Activated CD4-positive, alpha-beta T cell treated with anti-CD3 and anti-CD28 coated beads, Interleukin-2, amount 10 ng/mL, durations not matched to agents 24 days and 14 days (primary cell): Measurements from ENCODE around the gene MRGPRD. TPM values are rescaled to one million over a fixed set of nuclear protein-coding genes. Genes with fewer than 3 reads are reported as not detected.
"Not testable (repeated sequence)": the region's sequence is repeated elsewhere in the genome, so short reads cannot be mapped to it uniquely, and the experiment has no call there.

Source experiments
- DNase-seq: peaks from one replicate; pipeline ENCODE4 v3.0.0; 2022
- H3K27ac Mint-ChIP-seq: one replicate; pipeline ENCODE4 v1.8.0; 2022; ENCODE audit warnings: mild to moderate bottlenecking, mixed read lengths
- H3K27me3 Mint-ChIP-seq: one replicate; pipeline ENCODE4 v1.8.0; 2022; ENCODE audit warnings: mixed read lengths
- H3K36me3 Mint-ChIP-seq: one replicate; pipeline ENCODE4 v1.8.0; 2022; ENCODE audit warnings: low read depth, mild to moderate bottlenecking, mixed read lengths
- H3K4me1 Mint-ChIP-seq: one replicate; pipeline ENCODE4 v1.8.0; 2021; ENCODE audit warnings: mixed read lengths
- H3K4me3 Mint-ChIP-seq: one replicate; pipeline ENCODE4 v1.8.0; 2022; ENCODE audit warnings: mild to moderate bottlenecking, moderate library complexity, mixed read lengths
- H3K9me3 Mint-ChIP-seq: one replicate; pipeline ENCODE4 v1.8.0; 2021; ENCODE audit warnings: mixed read lengths
- intact Hi-C: fragments of 100-400 bp; cut with micrococcal nuclease; formaldehyde crosslinking; loops from one replicate; pipeline ENCODE4 v1.15.1; 2023
- total RNA-seq: library from RNA; stranded (reverse); gene quantifications from 2 replicates; pipeline ENCODE4 v1.2.3, GENCODE V29; 2022

The MRGPRD gene
- total RNA-seq, 1 donor from 2014 or later: not detected

DNA sequence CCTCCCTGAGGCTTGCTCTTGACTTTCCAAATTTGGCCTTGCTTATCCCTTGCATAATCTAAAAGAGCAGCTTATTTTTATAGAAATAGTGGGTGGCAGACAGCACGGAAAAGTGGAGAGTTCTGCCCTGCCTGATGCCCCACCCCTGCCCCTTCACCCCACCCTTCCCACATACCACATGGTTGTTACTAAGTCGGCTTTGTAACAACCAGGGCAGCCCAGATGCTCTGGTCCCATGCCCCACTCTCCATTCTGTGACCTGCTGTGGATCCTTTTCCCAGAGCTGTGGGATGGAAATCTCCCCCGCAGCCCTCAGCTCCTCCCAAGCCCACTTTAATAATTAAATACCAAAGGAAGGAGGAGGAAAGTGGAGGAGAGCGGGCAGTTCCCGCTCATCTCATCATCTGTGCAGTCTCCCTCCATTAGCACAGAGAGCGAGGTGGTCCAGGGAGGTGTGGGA is 21.4 kb upstream of the MRGPRD start:
- no peak overlapping the region for H3K27ac Mint-ChIP-seq
- DNase-seq: no peak
- no peaks in the 10 kb centered on the region for H3K9me3 Mint-ChIP-seq
- H3K36me3 Mint-ChIP-seq: no peaks in the 10 kb centered on the region
- H3K27me3 Mint-ChIP-seq: peaks cover 1% of the 10 kb centered on the region
- H3K4me3 Mint-ChIP-seq: no peak overlapping the region
- no peaks in the 10 kb centered on the region for H3K4me1 Mint-ChIP-seq
- intact Hi-C loops: no loop called here

DNA sequence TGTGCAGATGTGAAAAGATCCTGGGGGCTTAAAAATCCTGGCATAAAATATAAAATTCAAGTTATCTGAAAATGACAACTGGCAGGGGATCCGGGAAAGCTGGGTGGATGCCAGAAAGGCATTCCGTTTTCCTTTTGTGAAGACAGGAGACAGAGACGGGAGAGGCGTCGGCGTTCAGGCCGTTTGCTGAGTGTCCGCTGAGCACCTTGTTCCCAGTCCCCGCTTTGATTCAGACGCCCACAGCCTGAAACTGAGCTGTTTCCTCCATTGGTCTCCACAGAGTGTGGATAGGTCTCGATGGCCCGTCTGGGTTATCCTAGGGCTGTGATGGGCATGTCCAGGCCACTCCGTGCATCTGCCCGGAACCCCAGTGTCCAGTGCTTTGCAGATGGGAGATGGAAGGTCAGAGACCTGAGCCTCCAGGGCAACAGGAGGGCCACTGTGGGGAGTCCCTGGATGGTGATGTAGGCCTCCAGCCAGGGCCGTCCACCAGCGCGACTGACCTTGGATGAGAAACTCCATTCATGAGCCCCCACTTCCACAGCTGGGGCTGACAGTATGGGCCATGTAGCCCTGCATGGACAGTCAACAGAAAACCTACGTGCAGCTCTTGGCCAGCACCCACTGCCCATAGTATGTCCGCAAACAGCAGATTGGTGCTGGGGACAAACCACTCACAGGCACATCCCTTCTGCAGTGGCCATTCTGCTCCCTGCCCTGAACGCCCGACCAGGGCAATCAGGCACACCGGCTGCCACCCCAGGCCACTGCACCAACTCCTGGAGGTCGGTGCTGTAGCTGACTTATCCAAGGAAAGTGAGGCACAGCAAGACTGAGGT is 20.7 kb upstream of the MRGPRD start:
- no peaks in the 10 kb centered on the region for H3K4me1 Mint-ChIP-seq
- H3K27me3 Mint-ChIP-seq: no peaks in the 10 kb centered on the region
- no peaks in the 10 kb centered on the region for H3K9me3 Mint-ChIP-seq

DNA sequence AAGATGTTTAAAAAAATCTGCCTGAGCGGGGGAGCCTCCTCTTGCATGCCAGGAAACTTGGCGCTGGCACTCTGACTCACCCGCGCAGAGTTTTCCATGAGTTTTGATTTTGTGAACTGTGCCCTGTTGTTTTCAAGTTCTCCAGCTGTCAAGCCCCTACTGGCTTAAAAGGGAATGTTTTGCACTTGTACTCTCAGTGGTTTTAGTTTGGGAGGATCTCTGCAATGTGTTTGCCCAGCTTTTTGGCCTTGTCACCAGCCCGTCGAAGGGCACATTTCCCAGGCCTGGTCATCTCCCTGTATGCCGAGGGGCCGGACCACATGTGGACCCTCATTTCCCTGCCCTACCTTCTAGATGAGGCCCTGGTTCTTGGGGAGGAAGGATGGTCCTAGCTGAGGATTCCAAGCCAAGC is 20.1 kb upstream of the MRGPRD start:
- no peaks in the 10 kb centered on the region for H3K4me1 Mint-ChIP-seq
- DNase-seq: no peak
- no peaks in the 10 kb centered on the region for H3K27me3 Mint-ChIP-seq
- H3K4me3 Mint-ChIP-seq: no peak overlapping the region
- no peak overlapping the region for H3K27ac Mint-ChIP-seq
- H3K36me3 Mint-ChIP-seq: no peaks in the 10 kb centered on the region
- intact Hi-C loops: no loop called here
- no peaks in the 10 kb centered on the region for H3K9me3 Mint-ChIP-seq

More for the DNA sequence above, 20.7 kb upstream of the MRGPRD start:
- no peak overlapping the region for H3K27ac Mint-ChIP-seq
- no peak overlapping the region for H3K4me3 Mint-ChIP-seq
- H3K36me3 Mint-ChIP-seq: no peaks in the 10 kb centered on the region
- no peak for DNase-seq
- intact Hi-C loops: no loop called here

DNA sequence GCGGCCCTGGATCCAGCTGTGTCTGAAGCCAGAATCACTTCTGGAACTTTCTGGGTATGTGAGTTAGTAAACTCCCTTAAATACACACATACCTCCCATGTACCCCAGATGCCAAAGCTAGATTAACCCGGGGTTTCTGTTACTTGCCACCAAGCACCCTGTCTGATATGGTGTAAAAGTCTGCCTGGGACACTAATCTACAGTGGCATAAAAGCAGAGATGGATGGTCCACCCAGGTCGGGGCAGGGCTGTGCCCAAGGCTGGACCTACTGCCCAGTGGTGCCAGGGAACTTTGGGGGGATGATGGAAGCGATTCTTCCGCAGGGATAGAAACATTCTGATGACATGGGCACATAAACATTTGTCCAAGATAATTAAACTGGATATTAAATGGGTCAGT is 19.6 kb upstream of the MRGPRD start:
- no peaks in the 10 kb centered on the region for H3K4me1 Mint-ChIP-seq
- no peak overlapping the region for H3K4me3 Mint-ChIP-seq
- no peak for DNase-seq
- intact Hi-C loops: no loop called here
- H3K9me3 Mint-ChIP-seq: no peaks in the 10 kb centered on the region
- H3K27ac Mint-ChIP-seq: no peak overlapping the region
- no peaks in the 10 kb centered on the region for H3K36me3 Mint-ChIP-seq
- no peaks in the 10 kb centered on the region for H3K27me3 Mint-ChIP-seq

GRCh38 chr11:68999748-69000355 is 19.1 kb upstream of the MRGPRD start:
- H3K27me3 Mint-ChIP-seq, H3K4me1 Mint-ChIP-seq, H3K36me3 Mint-ChIP-seq, DNase-seq, H3K27ac Mint-ChIP-seq, H3K9me3 Mint-ChIP-seq, intact Hi-C loops, H3K4me3 Mint-ChIP-seq: not testable (repeated sequence)

- intact Hi-C loops: no loop called here
- H3K4me1 Mint-ChIP-seq: no peaks in the 10 kb centered on the region
- no peaks in the 10 kb centered on the region for H3K9me3 Mint-ChIP-seq
- no peak overlapping the region for H3K4me3 Mint-ChIP-seq
- DNase-seq: no peak
- no peaks in the 10 kb centered on the region for H3K36me3 Mint-ChIP-seq
- no peak overlapping the region for H3K27ac Mint-ChIP-seq
- H3K27me3 Mint-ChIP-seq: no peaks in the 10 kb centered on the region
These were observed 18.4 kb upstream of the MRGPRD start for GRCh38 chr11:68999093-68999747.

GRCh38 chr11:68998390-68998911 is 17.7 kb upstream of the MRGPRD start:
- no peak overlapping the region for H3K4me3 Mint-ChIP-seq
- intact Hi-C loops: no loop called here
- H3K27ac Mint-ChIP-seq: no peak overlapping the region
- DNase-seq: no peak
- no peaks in the 10 kb centered on the region for H3K4me1 Mint-ChIP-seq
- H3K36me3 Mint-ChIP-seq: no peaks in the 10 kb centered on the region
- H3K27me3 Mint-ChIP-seq: no peaks in the 10 kb centered on the region
- H3K9me3 Mint-ChIP-seq: no peaks in the 10 kb centered on the region

DNA sequence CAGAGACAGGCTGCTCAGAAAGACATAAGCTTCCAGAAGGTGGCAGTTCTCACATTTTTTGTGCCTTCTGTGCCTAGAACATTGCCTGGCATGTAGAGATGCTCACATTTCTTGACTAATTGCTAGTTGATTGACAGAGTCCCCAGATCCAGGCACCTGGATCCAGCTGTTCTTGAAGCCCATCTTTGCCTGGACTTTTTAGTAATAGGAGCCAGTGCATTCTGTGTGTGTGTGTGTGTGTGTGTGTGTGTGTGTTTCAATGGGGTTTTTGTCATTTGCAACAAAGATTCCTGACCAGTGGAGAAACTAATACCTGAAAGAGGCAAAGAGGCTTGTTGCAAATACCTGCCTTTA is 17.2 kb upstream of the MRGPRD start:
- intact Hi-C loops: no loop called here
- no peak overlapping the region for H3K27ac Mint-ChIP-seq
- no peaks in the 10 kb centered on the region for H3K4me1 Mint-ChIP-seq
- H3K4me3 Mint-ChIP-seq: no peak overlapping the region
- no peaks in the 10 kb centered on the region for H3K27me3 Mint-ChIP-seq
- DNase-seq: no peak
- H3K36me3 Mint-ChIP-seq: no peaks in the 10 kb centered on the region
- H3K9me3 Mint-ChIP-seq: no peaks in the 10 kb centered on the region

GRCh38 chr11:68997124-68997994 is 16.6 kb upstream of the MRGPRD start:
- Mint-ChIP-seq H3K4me1 (no peaks in the 10 kb centered on the region), H3K4me3 (no peak overlapping the region), H3K27ac (no peak overlapping the region), H3K9me3 (no peaks in the 10 kb centered on the region), H3K27me3 (no peaks in the 10 kb centered on the region), H3K36me3 (no peaks in the 10 kb centered on the region)
- intact Hi-C loops: no loop called here
- DNase-seq: no peak

GRCh38 chr11:68996376-68997123 is 15.8 kb upstream of the MRGPRD start:
- Mint-ChIP-seq H3K27me3 (no peaks in the 10 kb centered on the region), H3K4me3 (no peak overlapping the region), H3K9me3 (no peaks in the 10 kb centered on the region), H3K4me1 (no peaks in the 10 kb centered on the region), H3K36me3 (no peaks in the 10 kb centered on the region), H3K27ac (no peak overlapping the region)
- intact Hi-C loops: no loop called here
- no peak for DNase-seq

- no peak for DNase-seq
- Mint-ChIP-seq H3K27me3 (peaks cover 2% of the 10 kb centered on the region), H3K9me3 (no peaks in the 10 kb centered on the region), H3K4me3 (no peak overlapping the region), H3K4me1 (no peaks in the 10 kb centered on the region), H3K27ac (no peak overlapping the region), H3K36me3 (no peaks in the 10 kb centered on the region)
- intact Hi-C loops: no loop called here
These were observed 14.1 kb upstream of the MRGPRD start for GRCh38 chr11:68994894-68995285.

DNA sequence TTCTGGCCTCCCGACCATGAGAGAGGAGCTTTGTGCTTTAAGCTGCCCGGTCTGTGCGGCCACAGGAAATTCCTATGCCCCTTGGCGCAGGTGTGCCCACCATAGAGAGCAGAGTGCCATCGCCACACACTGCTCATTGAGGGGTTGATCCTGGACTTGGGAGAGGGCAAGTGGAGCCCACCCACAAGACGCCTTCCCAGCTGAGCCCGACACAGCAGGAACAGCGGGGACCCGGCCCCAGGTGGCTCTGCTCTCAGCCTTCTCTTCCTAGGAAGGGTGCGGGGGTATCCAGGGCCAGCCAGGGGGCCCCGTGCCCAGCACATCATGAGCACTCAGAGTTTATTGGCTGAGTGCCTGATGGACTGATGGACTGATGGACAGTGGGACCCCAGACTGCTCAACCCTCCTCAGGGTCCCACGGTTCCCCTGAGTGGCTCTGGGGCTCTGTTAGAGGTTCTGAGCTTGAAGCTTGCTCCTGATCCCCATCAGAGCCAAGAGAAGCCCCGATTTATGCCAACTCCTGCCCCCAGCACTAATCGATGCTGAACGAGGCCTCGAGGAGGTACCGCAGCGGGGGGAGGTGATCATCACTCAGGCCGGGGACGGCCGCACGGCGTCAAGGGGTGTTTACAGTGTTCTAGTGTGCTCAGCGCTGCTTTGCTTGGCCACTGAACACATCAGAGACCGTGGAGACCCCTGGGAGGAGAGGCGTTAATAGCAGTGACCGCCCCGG is 13.5 kb upstream of the MRGPRD start:
- H3K9me3 Mint-ChIP-seq: no peaks in the 10 kb centered on the region
- H3K27me3 Mint-ChIP-seq: peaks cover 5% of the 10 kb centered on the region
- intact Hi-C loops: no loop called here
- H3K36me3 Mint-ChIP-seq: no peaks in the 10 kb centered on the region
- no peaks in the 10 kb centered on the region for H3K4me1 Mint-ChIP-seq
- no peak overlapping the region for H3K4me3 Mint-ChIP-seq
- H3K27ac Mint-ChIP-seq: no peak overlapping the region
- DNase-seq: no peak
